GM21825 (cell line): ENCODE measurements around the gene UBAC2.

Experiments used
- ATAC-seq: cut with Tn5 transposase; IDR thresholded peaks from one replicate; pipeline ENCODE4 v1.9.1; 2021; ENCODE audit warnings: mild to moderate bottlenecking, moderate library complexity; ENCODE audit not compliant: unreplicated experiment

UBAC2 gene

GRCh38 chr13:99370481-99371275 is 170.0 kb downstream of the UBAC2 start:
- no peak for ATAC-seq

GRCh38 chr13:99371956-99372355 is 171.3 kb downstream of the UBAC2 start:
- ATAC-seq, result no peak

- ATAC-seq, result no peak
These were observed 172.8 kb downstream of the UBAC2 start for GRCh38 chr13:99373436-99373835.

DNA sequence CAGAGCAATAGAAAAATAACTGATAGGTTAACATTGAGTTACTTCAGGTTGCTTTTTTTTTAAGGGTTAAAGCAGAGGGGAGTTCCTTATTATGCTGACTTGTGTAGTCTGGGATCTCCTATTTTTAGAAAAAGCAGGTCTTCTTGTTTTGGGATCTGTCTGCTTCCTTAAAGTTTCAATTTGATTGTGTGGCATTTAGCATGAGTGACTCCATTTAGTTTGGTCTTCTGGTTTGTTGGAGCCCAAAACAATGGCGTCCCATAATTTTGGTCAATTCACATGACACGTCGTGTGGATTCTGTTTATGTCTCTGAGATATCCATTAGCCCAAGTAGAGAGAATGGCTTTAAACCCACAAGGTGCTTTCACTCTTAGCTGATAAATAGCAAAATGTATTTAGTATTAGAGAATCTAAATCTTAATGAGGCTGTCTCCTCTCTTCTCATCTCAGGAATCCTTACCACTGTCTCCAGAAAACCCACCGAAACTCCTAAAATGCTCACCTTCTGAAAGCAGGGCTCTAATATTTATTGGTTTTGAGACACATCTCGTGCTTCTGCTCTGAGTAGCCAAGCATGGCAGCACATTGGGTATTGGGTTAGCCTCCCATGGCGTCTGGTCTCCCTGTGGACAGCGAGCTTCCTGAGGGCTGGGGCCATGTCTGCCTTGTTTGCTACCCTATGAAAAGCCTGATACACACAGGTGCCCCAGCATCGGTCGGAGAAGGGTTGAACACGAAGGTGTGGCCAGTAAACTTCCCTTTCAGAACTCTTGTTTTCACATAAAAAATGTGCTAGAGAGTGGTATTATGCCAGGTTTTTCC is 173.7 kb downstream of the UBAC2 start:
- ATAC-seq, result peak; percentile 29

DNA sequence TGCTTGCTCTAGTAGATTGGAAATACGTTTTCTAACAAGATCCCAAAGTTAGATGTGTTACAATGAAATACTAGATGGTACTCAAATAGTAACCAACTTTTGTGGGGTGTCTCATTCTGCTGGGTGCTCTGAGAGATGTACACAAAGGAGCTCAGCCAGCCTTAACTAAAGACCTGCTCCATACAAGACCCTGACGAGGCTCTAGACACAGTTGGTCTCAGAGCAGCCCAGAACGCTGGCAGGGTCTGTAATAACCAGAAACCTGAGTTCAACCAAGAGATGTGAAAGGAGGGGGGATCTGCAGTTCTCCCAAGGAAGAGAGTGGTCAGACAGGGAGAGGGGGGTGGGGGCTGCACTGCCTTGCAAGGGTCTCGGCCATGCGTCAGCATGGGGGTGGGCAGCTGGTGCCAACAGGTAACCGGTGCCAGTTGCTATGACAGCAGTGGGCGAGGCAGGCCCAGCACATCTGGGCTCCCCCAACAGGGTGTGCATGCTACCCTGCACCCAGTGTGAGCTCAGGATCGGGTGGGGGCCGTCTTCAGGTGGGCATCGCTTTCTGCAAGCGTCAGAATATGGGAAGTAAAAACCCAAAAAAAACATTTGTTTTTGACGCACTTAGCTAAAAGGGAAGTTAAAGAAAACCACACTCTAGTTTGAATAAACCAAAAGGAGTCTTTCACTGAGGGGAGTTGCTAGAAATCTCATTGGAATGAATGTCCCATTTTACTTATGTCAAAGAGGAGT is 174.5 kb downstream of the UBAC2 start:
- ATAC-seq, result peak; percentile 49

DNA sequence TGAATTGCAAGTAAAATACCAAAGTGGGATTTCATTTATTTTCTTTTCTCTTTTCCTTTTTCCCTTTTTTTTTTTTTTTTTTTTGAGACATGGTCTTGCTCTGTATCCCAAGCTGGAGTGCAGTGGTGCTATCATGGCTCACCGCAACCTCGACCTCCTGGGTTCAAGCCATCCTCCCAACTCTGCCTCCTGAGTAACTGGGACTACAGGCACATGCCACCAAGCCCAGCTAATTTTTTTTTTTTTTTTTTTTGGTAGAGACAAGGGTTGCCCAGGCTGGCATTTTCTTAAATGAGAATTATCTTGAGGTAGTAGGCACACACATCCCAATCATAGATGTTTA is 175.1 kb downstream of the UBAC2 start:
- ATAC-seq, result no peak

GRCh38 chr13:99376132-99376531 is 175.5 kb downstream of the UBAC2 start:
- peak; percentile 62 for ATAC-seq

GRCh38 chr13:99376924-99377323 is 176.3 kb downstream of the UBAC2 start:
- ATAC-seq, result no peak

GRCh38 chr13:99377641-99378040 is 177.0 kb downstream of the UBAC2 start:
- ATAC-seq, result no peak

DNA sequence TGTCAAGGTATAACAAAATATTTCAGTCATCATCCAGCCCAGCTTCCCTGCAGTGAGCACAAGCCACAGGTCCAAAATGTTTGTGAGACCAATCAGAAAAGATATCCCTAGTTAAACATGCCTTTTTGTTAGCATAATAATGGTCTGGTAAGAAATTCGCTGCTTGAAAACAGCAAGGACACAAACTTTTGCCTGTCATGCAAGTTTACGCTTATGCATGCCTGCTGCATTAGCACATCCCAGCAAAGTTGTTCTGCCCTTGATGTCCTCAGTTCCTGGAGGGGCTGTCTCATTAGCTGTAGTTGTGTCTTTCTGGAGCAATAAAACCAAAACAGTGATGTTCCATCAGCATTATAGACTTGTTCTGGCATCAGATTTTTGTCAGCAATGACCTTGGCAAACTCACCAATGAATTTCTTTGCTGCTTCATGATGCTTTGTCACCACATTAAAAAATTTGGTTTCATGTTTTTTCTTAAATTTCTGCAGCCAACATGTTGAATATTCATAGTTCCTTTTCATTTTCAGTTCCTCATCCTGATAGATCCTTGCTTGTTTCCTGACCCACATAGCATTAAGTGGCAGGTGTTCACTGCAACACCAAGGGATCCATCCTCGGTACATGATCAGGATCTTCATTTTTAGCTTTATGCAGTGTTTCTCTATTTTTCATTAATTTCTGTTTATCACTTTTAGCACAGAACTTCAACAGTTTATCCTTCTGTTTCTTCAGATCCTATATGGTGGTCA is 178.5 kb downstream of the UBAC2 start:
- ATAC-seq, result no peak

DNA sequence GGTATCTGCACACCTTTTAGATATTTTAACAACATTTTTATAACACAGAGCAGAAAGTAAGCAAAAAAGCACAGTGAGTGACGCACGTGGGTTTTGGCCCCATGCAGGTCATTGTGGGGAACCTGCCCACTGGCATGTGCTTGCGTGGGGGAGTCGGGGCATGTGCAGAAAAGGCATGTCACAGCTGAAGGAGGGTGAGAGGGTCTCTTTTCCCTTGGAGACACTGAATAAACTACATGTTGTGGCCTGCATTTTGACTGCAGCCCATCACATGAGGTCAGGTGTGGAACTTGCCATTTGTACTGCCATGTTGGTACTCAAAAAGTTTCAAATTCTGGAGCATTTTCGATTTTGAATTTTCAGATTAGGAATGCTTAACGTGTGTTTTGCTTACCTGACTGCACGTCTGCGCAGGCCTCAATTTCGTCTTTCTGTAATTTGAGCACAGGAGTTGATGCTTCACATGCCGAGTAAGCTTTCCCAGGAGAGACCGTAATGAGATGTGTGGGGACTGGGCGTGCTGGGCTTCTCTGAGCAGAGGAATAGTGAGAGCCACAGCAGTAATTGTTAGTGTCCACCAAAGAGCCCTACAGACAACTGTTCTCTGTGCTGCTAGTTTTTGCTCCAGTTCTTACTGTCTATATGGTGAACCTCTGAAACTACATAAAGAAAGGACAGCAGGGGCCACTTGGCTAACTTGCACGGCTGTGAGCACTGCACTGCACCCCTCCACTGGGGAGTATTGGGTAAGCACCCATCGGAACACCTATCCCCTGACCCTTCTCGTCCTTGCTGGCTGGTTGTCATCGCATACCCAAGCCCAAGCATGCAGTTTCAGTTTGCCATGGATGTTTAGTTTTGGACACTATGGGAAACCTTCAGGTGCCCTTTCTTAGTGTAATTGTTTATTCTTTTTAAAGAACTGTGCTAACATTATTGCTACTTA is 179.5 kb downstream of the UBAC2 start:
- ATAC-seq, result no peak

GRCh38 chr13:99380921-99381645 is 180.4 kb downstream of the UBAC2 start:
- peak; percentile 49 for ATAC-seq

GRCh38 chr13:99381766-99382165 is 181.1 kb downstream of the UBAC2 start:
- ATAC-seq, result no peak

DNA sequence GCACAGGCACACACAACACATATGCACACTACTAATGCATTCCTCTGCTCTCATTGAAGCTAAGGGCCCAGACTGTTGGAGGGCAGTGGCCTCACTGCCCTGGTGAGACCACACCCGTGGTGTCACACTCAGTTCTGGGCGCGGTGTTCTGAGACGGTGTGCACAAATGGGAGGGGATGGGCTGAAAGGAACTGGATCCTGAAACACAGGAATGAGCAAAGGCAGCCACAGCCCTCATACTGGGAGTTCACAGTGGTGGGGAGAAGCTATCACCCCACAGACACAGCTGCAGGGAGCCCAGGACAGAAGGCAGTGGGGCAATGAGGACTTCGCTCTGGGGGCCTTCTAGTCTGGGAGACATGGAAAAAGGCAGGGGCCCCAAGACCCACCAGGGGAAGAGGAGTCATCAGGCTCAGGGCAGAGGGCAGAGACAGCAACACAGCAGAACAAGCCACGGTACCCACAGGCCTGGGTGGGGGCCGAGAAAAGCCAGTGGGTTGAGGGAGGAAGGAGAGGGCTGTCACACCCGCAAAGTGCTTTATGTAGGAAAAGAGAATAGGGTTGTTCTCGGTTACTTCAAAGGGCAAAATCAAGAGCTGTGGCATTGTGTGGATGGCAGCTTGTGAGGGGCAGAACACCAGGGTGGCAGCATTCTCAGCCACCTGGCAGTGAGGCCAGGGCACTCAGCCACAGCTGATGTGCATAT is 181.9 kb downstream of the UBAC2 start:
- ATAC-seq, result no peak

GRCh38 chr13:99383511-99383921 is 182.9 kb downstream of the UBAC2 start:
- ATAC-seq, result no peak

DNA sequence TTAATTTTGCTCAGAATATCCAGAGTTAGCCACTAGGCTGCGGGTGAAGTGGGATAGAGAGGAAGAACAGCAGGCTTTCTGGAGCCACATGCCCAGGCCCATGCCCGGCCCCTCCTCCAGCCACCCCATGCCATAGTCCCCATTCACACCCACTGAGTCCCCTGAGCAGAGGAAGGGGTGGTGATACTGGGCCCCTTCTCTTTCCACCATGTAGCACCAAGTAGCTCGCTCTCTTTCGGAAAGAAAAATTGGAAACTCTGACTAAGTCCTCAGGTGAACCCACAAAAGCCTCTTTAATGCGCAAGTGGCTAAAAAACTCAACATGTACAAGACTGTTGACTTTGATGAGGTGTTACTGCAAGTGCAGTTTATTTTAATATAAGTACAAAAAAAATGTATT is 183.3 kb downstream of the UBAC2 start:
- ATAC-seq, result no peak

DNA sequence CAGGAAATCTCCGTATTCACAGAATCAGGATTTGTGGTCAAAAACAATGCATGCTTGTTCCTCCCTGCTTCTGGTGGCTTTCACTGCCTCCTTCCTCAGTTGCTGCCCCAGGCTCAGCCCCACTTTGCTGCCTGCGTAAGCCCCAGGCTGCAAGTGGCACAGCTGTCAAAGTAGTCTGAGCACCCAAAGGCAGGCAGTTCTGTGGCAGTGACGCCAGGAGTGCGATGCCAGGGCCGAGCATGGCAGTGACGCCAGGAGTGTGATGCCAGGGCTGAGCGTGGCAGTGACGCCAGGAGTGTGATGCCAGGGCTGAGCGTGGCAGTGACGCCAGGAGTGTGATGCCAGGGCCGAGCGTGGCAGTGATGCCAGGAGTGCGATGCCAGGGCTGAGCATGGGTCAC is 183.8 kb downstream of the UBAC2 start:
- no peak for ATAC-seq

GRCh38 chr13:99385161-99385560 is 184.5 kb downstream of the UBAC2 start:
- no peak for ATAC-seq
